GM15510 (cell line): ENCODE data around the gene KIF11.

Source experiments
- POLR2A ChIP-seq: IDR thresholded peaks from 3 replicates; pipeline ENCODE4 v1.6.1; 2011; ENCODE audit warnings: borderline replicate concordance; ENCODE audit not compliant: insufficient read length; ENCODE audit errors: extremely low read depth

The KIF11 gene

DNA sequence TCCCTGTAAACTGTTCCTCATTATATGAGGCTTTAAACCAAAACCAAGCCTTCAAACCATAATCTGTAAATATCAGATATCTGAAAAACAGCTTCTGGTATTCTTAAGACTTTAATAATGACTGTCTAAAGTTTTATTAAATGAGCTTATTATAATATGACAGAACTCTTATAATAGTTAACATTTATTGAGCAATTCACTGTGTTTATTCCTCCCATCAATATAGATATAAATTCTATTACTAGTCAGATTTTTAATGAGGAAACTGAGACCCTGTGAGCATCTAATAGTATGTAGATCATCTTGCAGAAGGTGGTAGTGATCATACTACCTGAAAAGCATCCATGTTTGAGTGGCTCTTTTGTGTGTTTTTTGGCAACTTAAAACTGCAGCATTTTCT, 45.1 kb downstream of the KIF11 start:
- TF ChIP-seq POLR2A = no peak

DNA sequence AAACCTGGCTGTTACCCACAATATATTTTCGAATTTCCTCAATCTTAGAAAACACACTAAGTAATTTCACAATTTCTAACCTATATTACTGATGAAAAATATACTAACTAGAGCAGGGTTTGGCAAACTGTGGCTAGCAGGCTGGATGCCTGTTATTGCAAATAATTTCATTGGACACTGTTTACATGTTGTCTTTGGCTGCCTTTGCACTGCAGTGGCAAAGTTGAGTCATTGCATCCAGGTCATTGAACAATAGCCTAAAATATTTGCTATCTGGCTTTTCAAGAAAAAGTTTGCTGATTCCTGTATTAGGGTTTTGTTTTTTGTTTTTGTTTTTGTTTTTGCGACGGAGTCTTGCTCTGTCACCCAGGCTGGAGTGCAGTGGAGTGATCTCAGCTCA, 47.2 kb downstream of the KIF11 start:
- no peak for TF ChIP-seq POLR2A

DNA sequence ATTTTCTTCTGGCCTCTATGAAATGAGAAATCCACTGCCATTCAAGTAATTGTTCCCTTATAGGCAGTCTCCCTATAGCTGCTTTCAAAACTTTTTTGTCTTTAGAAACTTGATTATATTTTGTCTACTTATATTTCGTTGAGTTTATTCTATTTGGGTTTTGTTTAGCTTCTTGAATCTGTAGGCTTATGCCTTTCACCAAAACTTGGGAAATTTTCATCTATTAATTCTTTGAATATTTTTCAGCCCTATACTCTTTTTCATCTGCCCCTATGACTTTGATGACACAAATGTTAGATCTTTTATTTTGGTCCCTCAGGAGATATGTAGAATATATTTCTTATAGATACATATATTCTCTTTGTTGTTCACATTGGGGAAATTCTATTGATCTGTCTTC, 48.6 kb downstream of the KIF11 start:
- no peak for TF ChIP-seq POLR2A

DNA sequence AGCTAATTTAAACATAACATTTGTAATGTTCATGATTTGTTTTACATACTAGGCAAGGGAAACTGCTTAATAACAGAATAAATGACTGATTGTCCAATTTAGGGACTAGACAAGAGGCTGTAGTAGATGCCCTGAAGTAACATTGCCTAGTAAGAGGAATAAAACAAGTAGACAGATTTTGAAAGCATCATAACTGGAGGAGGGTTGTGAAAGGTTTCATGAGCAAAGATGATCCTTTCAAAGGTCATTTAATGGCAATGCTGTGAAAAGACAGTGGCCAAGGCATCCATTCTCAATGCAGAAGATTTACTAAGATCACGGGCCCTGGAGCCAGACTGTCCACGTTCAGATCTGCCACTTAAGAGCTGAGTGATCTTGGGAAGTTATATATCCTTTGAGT, 52.0 kb downstream of the KIF11 start:
- TF ChIP-seq POLR2A = no peak

DNA sequence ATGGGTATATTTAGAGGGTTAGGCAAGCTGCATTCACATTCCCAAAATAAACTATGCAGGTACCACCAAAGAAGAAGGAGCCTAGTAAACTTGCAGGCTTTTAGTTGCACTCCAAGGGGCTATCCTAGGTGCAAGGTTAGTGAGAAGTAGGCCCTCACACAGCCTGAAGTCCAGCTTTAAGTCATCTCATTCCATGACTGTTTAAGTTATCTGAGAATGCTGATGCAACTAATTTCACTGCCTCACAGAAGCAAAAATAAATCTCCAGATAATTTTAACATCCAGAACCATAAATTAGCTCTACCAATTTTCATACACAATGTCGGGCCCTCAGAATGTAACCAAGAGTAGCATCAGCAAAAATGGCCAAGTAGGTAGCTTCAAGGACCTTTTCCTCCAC, 62.5 kb downstream of the KIF11 start:
- TF ChIP-seq POLR2A = no peak

DNA sequence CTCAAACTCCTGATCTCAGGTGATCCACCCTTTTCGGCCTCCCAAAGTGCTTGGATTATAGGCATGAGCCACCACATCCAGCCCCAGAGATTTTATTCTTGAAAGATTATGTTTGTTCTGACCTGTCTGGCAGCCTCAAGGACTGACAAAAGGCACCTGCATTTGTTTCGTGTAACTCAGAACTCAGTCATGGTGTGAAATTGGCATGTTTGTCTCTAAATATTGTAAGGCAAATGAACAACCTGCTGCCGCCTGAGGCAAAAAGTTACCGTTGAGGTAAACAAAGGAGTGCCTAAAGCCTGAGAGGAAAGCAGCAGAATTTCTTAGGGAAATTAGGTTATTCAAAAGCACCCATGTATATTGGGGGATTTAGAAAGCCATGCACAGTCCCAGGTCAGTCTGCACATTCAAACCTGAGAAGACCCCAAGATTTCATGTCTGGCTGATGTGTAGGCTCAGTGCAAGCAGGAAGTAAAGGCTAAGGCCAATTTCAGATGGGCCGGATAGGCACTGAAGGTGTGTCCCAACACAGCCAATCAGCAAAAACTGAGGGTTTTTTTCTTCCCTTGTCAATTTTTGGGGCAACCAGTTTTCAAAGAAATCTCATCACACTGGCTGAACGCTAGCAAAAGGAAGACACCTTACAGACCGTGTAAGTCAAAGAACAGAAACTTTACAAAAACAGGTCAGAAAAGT, 63.5 kb downstream of the KIF11 start:
- TF ChIP-seq POLR2A = no peak

DNA sequence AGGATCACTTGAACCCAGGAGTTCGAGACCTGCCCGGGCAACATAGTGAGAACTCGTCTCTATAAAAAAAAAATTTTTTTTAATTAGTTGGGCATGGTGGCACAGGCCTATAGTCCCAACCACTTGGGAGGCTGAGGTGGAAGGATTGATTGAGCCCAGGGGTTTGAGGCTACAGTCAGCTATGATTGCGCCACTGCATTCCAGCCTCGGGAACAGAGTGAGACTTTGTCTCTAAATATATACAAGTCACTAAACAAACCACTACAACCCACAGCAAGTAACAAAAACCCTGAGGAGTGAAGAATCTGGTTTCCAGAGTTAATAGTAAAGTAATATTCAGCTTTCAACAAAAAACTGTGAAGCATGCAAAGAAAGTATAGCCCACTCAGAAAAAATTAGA, 64.1 kb downstream of the KIF11 start:
- TF ChIP-seq POLR2A = no peak

DNA sequence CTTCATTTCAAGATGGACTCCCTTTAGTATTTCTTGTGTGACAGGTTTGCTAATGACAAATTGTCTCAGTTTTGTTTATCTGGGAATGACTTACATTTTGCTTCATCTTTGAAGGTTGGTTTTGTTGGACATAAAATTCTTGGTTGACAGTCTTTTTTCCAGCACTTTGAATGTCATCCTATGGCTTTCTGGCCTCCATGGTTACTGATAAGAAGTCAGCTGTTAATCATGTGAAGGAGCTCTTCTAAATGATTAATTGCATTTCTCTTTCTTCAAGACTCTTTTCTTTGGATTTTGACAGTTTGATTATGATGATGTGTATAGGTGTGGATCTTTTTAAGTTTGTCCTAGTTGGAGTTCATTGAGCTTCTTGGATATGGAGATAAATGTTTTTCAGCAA, 69.9 kb downstream of the KIF11 start:
- no peak for TF ChIP-seq POLR2A

DNA sequence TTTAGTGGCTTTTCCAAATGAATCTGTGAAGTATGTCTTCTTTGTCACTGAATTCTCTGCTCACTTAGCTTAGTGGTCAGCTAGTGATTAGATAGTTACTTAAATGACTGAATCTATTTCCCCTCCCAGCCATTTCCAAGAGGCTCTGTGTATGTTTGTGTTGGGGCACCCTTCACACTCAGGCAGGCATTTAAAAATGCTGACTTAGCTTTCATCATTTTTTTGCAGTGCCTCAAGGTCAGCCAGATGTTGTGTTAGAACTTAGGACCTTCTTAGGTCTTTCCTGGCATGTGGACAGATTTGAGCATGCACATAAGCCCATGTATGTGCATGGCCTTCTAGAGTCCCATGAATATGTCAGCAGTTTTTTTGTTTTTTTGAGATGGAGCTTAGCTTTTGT, 71.4 kb downstream of the KIF11 start:
- no peak for TF ChIP-seq POLR2A

DNA sequence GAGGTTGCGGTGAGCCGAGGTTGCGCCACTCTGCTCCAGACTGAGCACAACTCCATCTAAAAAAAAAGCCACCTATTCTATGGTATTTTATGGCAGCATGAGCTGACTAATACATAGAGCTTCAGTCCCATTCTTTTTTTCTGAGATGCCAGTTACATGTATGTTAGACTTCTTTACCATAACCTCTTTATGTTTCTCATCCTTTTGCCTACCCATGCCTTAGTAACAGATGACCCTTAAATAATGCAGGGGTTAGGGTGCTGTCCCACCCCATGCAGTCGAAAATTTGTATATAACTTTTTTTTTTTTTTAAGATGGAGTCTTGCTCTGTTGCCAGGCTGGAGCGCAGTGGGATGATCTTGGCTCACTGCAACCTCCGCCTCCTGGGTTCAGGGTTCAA, 74.1 kb downstream of the KIF11 start:
- no peak for TF ChIP-seq POLR2A

DNA sequence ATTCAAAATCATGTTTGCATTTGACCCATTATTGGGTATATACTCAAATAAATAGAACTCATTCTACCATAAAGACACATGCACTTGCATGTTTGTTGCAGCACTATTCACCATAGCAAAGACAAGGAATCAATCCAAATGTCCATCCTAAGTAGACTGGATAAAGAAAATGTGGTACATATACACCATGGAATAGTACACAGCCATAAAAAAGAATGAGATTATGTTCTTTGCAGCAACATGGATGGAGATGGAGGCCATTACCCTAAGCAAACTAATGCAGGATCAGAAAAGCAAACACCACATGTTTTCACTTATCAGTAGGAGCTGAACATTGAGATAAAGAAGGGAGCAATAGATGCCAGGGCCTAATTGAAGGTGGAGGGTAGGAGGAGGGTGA, 84.8 kb downstream of the KIF11 start:
- TF ChIP-seq POLR2A = no peak

DNA sequence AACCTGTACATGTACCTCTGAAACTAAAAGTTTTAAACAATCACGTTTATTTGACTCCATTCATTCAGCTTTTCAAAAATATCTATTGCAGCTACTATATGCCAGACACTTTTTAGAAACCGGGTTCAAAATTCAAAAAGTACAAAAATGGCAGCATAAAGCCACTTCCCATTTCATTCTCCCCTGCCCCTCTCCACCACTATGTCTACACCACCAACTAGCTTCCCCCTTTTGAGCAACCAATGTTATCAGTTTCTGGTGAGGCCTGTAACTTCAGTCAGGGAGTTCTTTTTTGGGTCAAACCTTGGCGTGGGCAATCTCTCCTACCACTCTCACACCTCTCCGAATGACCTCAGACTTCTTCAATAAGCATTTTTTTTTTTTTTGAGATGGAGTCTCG, 85.3 kb downstream of the KIF11 start:
- TF ChIP-seq POLR2A = no peak

DNA sequence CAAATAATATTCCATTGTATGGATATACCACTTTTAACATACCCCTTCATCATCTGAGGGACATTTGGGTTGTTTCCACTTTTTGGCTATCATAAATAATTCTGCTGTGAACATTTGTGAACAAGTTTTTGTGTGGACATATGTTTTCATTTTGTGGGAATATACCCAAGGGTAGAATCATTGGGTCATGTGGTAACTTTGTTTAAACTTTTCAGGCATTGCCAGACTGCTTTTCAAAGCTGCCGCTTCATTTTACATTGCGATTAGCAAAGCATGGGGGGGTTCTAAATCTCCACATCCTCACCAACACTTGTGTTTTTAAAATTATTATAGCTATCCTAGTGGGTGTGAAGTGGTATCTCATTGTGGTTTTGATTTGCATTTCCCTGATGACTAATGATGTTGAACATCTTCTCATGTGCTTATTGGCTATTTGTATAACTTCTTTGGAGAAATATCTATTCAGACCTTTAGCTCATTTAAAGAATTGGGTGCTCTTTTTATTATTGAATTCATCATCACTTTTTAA, 88.4 kb downstream of the KIF11 start:
- TF ChIP-seq POLR2A = no peak

DNA sequence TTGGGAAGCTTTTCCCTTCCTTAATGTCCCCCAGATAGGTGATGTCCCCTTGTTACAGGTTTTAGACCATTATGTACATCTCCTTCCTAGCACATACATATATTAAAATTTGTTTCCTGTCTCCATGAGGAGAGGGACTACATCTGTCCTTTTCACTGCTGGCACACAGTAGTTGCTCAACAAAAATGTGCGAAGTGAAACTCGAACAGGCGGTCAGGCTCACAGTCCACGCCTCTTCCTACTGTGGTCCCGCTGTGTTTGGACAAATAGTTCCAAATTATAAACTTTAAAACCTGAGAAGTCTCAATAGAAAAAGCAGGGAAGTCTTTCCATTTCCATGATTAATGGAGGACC, 95.6 kb downstream of the KIF11 start:
- TF ChIP-seq POLR2A = no peak

DNA sequence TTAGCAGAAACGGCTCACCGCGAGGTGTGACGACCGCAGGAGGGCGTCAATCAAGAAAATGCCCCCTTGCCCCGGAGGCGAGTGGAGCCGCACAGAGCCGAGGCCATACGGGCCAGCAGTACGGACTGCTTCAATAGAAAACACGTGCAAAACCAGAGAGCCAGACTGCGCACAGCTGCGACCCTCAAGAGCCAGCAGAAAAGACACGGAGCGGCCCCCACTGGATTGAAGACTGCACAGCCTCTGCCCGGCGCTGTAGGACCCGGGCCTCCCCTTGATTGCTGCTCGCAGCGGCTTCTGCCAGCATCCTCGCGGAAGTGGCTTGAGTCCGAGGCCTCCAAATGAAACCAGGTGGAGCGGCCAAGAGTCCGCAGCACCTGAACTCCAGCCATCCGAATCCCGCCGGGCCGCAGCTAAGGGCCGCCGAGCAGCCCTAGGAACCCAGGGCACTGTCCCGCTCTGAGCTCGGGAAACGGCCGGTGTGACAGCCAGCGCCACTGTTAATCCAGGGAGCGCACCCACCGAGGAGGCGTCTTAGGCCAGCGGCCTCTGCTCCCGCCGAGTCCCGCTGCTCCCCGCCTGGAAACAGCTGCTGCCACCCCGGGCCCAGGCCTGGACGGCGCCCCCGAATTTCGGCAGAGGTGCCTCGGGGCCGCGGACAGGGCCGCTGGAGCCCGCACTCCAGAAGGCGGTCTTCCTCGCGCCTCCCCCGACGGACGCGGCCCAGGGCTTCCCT, 96.2 kb downstream of the KIF11 start:
- no peak for TF ChIP-seq POLR2A

DNA sequence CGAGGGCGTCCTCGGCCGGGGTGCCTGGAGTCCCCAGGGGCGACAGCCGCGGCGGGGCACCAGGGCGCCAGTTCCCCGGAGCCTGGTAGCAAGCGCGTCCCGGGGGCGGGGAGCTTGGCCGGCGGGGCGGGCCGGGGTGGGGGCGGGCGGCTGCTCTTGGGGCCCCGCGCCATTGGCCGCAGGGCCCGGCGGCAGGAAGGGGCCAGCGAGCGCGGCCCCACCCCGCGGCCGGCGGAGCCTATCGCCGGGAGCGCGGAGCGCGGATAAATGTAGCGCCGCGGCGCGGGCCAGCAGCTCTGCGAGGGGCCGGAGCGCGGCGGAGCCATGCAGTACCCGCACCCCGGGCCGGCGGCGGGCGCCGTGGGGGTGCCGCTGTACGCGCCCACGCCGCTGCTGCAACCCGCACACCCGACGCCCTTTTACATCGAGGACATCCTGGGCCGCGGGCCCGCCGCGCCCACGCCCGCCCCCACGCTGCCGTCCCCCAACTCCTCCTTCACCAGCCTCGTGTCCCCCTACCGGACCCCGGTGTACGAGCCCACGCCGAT, 96.8 kb downstream of the KIF11 start, which contains the start of gene HHEX:
Gene HHEX (plus strand): TSS at position 293 of the 548 bp plus-strand sequence. CDS start 32 bp downstream, at position 325.
- peak; percentile 67 for TF ChIP-seq POLR2A
